GM19468 (cell line): Measurements from ENCODE around the gene TIMM8A.
A peak's percentile ranks its signal among the peaks of the same experiment; 100 is the strongest.

Experiments
- ATAC-seq: cut with Tn5 transposase; IDR thresholded peaks from one replicate; pipeline ENCODE4 v1.9.1; 2021; ENCODE audit warnings: mild to moderate bottlenecking, moderate library complexity, moderate number of reproducible peaks; ENCODE audit not compliant: unreplicated experiment; ENCODE audit errors: extremely low read depth

TIMM8A gene

DNA sequence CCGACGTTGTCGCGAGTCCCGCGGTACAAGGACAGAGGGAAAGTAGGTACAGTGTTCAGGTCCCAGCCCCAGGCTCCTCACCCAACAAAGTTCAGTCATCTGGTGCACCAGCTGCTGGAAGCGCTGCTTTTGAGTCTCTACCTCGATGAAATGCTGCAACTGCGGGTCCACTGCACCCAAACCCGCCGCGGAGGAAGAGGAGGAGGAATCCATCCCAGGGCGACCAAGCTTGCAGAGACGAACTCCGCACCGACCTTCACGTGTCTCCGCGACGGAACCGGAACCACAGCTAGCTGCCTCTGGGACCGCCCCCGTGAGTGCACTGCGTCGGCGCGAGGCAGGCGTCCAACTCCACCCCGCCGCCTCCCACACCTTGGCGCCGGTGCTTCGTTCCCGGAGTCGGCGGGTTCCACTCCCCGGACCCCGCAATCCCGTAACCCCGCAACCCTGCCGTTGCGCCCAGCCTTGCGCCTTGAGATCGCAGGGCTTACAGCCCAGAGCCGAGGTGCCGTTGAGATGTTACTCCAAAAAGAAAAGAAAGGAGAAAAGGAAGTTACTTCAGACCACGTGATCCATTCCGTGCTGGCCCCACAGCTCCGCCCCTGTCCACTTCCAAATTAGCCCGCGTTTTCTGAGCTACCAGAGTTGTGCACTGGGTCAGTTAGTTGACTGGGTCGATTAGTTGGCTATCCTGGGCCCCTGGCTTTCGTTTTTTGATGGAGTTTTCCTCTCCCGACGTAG is at the start of gene TIMM8A:
Gene TIMM8A (minus strand): TSS at position 291 of the 741 bp plus-strand sequence. CDS start 78 bp downstream, at position 213.
- ATAC-seq = peak; percentile 78

- no peak for ATAC-seq
Measured at GRCh38 chrX:101397779-101398178, 49.2 kb upstream of the TIMM8A start.

DNA sequence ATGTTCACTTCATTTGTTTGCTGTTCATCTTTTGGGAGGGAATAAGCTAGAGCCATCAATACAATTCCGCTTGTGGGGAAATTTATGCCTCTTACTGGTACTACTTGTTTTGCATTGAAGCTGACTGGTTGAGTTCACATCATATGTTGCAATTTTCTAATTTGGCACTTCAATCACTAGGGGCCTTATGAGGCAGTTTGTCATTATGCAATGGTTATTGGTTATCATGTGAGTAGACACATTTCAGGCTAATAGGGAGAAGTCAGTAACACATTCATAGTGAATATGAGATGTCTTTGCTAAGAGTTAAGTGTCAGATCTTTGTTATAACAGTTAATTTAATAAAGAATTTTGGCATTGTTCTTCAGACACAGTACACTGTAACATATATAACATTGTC is 47.2 kb upstream of the TIMM8A start:
- no peak for ATAC-seq

- no peak for ATAC-seq
Measured at GRCh38 chrX:101394372-101394771, 45.8 kb upstream of the TIMM8A start.

GRCh38 chrX:101393530-101394305 is 45.2 kb upstream of the TIMM8A start:
- no peak for ATAC-seq

DNA sequence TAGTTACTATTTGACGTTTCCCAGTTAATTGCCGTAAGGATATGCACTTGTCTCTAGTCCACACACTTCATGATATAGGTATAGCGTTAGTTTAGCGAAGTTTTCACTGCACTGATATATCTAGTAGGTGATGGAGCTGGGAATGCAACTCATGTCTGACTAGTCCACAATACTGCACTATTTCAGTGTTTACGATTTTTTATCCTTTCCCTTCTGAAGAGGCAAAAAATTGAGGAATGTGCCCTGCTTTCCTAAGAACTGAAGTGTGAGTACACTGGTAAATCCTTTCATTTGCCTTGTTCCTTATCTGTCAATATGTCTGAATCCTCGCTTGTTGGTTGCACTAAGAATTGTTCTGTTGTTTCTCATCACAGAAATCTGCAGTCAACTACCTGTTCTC is 43.3 kb upstream of the TIMM8A start:
- ATAC-seq = no peak

- ATAC-seq = peak; percentile 70
Measured at GRCh38 chrX:101390664-101391525, 42.4 kb upstream of the TIMM8A start, which contains the start of gene RPL36A. Gene RPL36A, plus strand, starts transcription at chrX:101391011. Its CDS starts 33 bp downstream, at chrX:101391044.

- ATAC-seq = no peak
Measured at GRCh38 chrX:101388604-101389003, 40.1 kb upstream of the TIMM8A start.

- no peak for ATAC-seq
Measured at GRCh38 chrX:101386542-101386885, 38.0 kb upstream of the TIMM8A start.

DNA sequence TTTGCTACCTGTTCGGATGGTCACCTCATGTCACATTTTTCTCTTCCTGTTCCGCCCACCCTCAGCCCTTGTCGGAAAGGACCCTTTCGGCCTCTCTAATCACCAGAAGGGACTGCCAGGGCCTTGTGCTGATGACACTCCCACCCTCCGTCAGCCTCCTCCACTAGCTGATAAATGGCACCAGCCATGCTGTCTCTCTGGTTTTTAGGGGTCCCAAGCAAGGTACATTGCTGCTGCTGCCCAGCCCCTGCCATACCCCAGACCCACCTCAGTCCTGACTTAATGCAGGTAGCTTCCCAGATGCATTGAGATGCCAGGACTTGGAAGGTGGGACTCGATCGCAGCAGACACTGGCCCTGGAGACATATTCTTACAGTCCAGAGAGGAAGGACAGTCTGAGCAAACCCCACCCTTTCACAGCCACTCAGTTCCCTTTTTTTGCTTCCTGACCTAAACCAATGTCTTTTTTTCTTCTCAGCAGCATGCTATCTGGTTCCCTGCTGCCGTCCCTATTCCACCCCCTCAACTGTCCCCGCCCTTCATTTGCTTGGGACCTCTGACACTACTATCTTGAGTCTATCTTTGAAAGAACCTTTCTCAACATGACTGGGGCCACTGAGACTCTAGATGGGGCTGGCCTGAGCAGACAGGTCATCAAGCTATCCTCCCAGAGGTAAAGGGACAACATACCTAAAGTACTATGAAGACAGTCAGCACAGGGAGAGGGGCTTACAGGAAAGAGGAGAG is 37.4 kb upstream of the TIMM8A start, which contains the start of gene BTK:
Gene BTK (minus strand): TSS at position 397 of the 747 bp plus-strand sequence. CDS start 10,907 bp downstream, outside the sequence.
- ATAC-seq = peak; percentile 65

- ATAC-seq = no peak
Measured at GRCh38 chrX:101385026-101385684, 36.6 kb upstream of the TIMM8A start.

GRCh38 chrX:101383679-101384205 is 35.2 kb upstream of the TIMM8A start:
- peak; percentile 48 for ATAC-seq

GRCh38 chrX:101377547-101377946 is 29.0 kb upstream of the TIMM8A start:
- no peak for ATAC-seq

DNA sequence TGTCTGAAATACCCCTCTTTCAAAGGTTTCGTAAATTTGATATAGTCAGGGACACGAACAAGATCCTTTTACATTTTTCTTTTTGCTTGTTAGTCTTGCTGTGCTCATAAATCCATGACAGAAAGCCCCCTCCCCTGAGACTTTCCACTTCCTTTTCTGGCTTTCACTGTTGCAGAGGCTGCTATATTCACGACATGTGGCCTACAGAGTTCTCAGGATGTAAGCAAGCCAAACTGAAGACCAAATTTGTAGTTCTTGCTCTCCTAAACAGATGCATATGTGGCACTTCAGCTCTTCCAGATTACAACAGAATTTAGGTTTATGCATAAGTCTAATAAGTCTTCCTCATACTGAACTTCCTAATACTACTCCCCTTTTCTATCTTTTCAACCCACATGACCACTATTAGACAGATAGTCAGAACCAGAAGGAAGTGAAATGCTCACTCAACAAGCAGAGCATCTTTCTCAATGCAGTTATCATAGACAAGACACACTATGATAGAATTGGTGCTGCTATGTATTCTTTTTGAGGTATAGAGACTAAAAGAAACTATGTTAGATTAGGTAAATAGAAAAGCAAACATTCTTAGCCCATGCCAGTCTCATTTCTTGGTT is 22.5 kb upstream of the TIMM8A start:
- ATAC-seq = no peak

DNA sequence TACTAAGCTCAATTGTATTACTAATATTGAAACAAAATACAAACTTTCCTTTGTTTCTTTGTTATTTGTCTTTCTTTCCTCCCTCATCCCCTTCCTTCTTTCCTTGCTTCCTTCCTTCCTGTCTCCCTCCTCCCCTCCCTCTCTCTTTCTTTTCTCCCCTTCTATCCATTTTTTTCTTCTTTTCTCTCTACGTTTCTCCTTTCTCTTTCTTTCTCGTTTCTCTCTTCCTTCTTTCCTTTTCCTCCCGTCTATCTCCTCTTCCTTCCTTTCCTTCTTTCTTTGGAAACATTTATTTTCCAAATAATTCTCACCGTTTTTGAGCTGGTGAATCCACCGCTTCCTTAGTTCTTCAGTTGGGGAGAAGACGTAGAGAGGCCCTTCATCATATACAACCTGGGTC is 21.1 kb upstream of the TIMM8A start:
- ATAC-seq = no peak

GRCh38 chrX:101368800-101369199 is 20.3 kb upstream of the TIMM8A start:
- no peak for ATAC-seq

DNA sequence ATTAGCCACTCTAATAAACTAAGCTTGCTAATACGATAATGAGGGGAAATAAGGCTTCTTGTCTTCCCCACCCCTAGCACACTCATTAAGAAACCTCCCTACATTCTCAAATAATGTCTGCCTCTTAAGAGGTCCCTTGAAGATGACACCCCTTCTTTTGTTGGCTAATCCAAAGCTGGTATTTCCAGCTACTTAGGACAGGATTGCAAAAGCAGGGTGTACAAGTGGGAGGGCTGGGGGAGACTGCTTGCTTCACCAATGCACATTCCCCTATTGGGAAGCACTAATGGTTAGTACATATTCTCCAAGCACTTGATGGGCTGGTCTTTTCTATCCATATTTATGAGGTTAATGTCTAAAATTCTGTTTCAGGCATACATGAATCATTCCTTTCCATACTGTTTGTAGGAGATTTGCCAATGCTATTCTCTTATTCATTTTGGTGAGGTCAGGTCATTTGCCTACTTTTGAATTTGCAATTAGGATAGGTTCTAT is 16.8 kb upstream of the TIMM8A start:
- no peak for ATAC-seq

DNA sequence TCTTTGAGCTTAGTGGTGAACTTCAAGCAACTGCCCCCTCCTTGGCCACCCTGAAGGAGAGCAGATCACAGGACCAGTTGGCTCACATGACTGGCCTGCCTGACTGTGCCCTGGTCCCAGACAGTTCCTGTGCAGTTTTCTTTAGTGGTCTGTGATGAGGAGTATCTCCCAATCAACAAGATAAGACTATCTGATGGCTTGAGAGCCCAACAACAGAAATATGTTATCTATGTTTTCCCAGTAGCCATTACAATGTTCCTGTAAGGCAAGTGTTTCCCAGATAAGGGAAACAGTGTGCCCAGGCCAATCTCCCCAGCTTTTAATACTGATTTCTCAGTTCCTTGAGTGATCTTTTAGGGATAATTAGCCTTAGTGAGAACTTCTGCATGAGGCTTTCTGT is 14.2 kb upstream of the TIMM8A start:
- no peak for ATAC-seq
